Liver (tissue), 9 donors: ENCODE data around the gene SEMA3E. TPM values are rescaled to one million over a fixed set of nuclear protein-coding genes. Genes with fewer than 3 reads are reported as not detected.

Experiments
- DNase-seq: peaks from one replicate; pipeline ENCODE4 v3.0.0-alpha.2; 2017; ENCODE audit warnings: low spot score
- H3K27ac ChIP-seq, 2 donors: one replicate each; pipeline ENCODE4 v1.7.0; 2013; ENCODE audit warnings: inconsistent platforms in 2 of 2, low read length in 2 of 2, control low read depth in 1 of 2, low read depth in 1 of 2, mild to moderate bottlenecking in 1 of 2
- H3K27me3 ChIP-seq, 4 donors: one replicate each; pipeline versions ENCODE4 v1.6.1 to v1.7.0; 2013; ENCODE audit warnings: low read length in 3 of 4, inconsistent platforms in 1 of 4, mild to moderate bottlenecking in 1 of 4, moderate library complexity in 1 of 4; ENCODE audit not compliant: control insufficient read depth in 4 of 4, insufficient read depth in 4 of 4
- H3K36me3 ChIP-seq, 4 donors: one replicate each; pipeline versions ENCODE4 v1.6.1 to v1.7.0; 2013; ENCODE audit warnings: low read length in 3 of 4, mild to moderate bottlenecking in 3 of 4, low read depth in 1 of 4, moderate library complexity in 1 of 4; ENCODE audit not compliant: control insufficient read depth in 4 of 4, insufficient read depth in 3 of 4
- H3K4me1 ChIP-seq, 4 donors: one replicate each; pipeline versions ENCODE4 v1.6.1 to v1.7.0; 2013; ENCODE audit warnings: low read length in 3 of 4, mild to moderate bottlenecking in 3 of 4, moderate library complexity in 1 of 4; ENCODE audit not compliant: control insufficient read depth in 4 of 4, insufficient read depth in 4 of 4
- H3K4me3 ChIP-seq, 3 donors: one replicate each; pipeline versions ENCODE4 v1.6.1 to v1.7.0; 2013; ENCODE audit warnings: low read length in 3 of 3, control low read depth in 1 of 3, low read depth in 1 of 3, mild to moderate bottlenecking in 1 of 3
- H3K9ac ChIP-seq, 2 donors: one replicate each; pipeline ENCODE4 v1.7.0; 2013; ENCODE audit warnings: low read length in 2 of 2, mild to moderate bottlenecking in 2 of 2, moderate library complexity in 2 of 2, control low read depth in 1 of 2, low read depth in 1 of 2
- H3K9me3 ChIP-seq, 4 donors: one replicate each; pipeline versions ENCODE4 v1.6.1 to v1.7.0; 2013; ENCODE audit warnings: low read length in 3 of 4; ENCODE audit not compliant: control insufficient read depth in 4 of 4
- EGR1 ChIP-seq, 2 donors: IDR thresholded peaks; 2 replicates each; pipeline ENCODE4 v1.6.1; 2016 to 2018; ENCODE audit warnings: antibody characterized with exemption in 2 of 2, low read depth in 2 of 2
- FOXA1 ChIP-seq: IDR thresholded peaks from 2 replicates; pipeline ENCODE4 v1.6.1; 2016; ENCODE audit warnings: antibody characterized with exemption
- FOXA2 ChIP-seq: IDR thresholded peaks from 2 replicates; pipeline ENCODE4 v1.6.1; 2016; ENCODE audit warnings: antibody characterized with exemption
- HNF4A ChIP-seq, 2 donors: conservative IDR thresholded peaks; 2 replicates each; pipeline ENCODE4 v1.6.1; 2016; ENCODE audit warnings: antibody characterized with exemption in 2 of 2, mild to moderate bottlenecking in 2 of 2
- HNF4G ChIP-seq: IDR thresholded peaks from 2 replicates; pipeline ENCODE4 v1.6.1; 2016; ENCODE audit warnings: antibody characterized with exemption
- JUND ChIP-seq, 2 donors: IDR thresholded peaks; 2 replicates each; pipeline ENCODE4 v1.6.1; 2016; ENCODE audit warnings: antibody characterized with exemption in 2 of 2
- NR2F2 ChIP-seq: IDR thresholded peaks from 2 replicates; pipeline ENCODE4 v1.6.1; 2016; ENCODE audit warnings: antibody characterized with exemption
- RAD21 ChIP-seq, 2 donors: IDR thresholded peaks; 2 replicates each; pipeline ENCODE4 v1.6.1; 2016; ENCODE audit warnings: antibody characterized with exemption in 2 of 2, mild to moderate bottlenecking in 2 of 2
- RXRA ChIP-seq, 2 donors: IDR thresholded peaks; 2 replicates each; pipeline ENCODE4 v1.6.1; 2017 to 2018; ENCODE audit warnings: antibody characterized with exemption in 2 of 2, mild to moderate bottlenecking in 1 of 2
- SP1 ChIP-seq: IDR thresholded peaks from 2 replicates; pipeline ENCODE4 v1.6.1; 2018; ENCODE audit warnings: antibody characterized with exemption, mild to moderate bottlenecking
- TAF1 ChIP-seq: conservative IDR thresholded peaks from 2 replicates; pipeline ENCODE4 v1.6.1; 2016; ENCODE audit warnings: antibody characterized with exemption, mild to moderate bottlenecking
- YY1 ChIP-seq: IDR thresholded peaks from 2 replicates; pipeline ENCODE4 v1.6.1; 2016; ENCODE audit warnings: antibody characterized with exemption, mild to moderate bottlenecking
- ZBTB33 ChIP-seq: IDR thresholded peaks from 2 replicates; pipeline ENCODE4 v1.6.1; 2016; ENCODE audit warnings: antibody characterized with exemption
- whole genome bisulfite sequencing: extraction: QIAGEN DNeasy Blood & Tissue Kit; methylation state at CpG from one replicate; pipeline ENCODE4 v1.1.7; 2013; 5-methylcytosine and 5-hydroxymethylcytosine counted together
- polyA plus RNA-seq, 2 donors: library from polyadenylated mRNA; stranded (reverse) in 1 of 2; unstranded in 1 of 2; fragments of 200-250 nt in 1 of 2; fragments of >200 nt in 1 of 2; fragmentation: Nextera tagmentation in 1 of 2; extraction: Ambion mirVana in 1 of 2; gene quantifications; one replicate each; pipeline versions ENCODE4 v1.2.1 to v1.2.3, GENCODE V29; 2013 to 2015
- total RNA-seq, 2 donors: library from RNA; depleted of rRNA; stranded (reverse); fragments of >200 nt; gene quantifications; one replicate each; pipeline ENCODE4 v1.2.3, GENCODE V29; 2014
- TF ChIP-seq, protein P1 (sequence below): IDR thresholded peaks from 2 replicates; pipeline ENCODE4 v1.6.1; 2016; ENCODE audit warnings: antibody characterized with exemption
- TF ChIP-seq, protein P2 (sequence below): IDR thresholded peaks from 2 replicates; pipeline ENCODE4 v1.6.1; 2016; ENCODE audit warnings: antibody characterized with exemption
- TF ChIP-seq, protein P3 (sequence below): IDR thresholded peaks from 2 replicates; pipeline ENCODE4 v1.6.1; 2016; ENCODE audit warnings: antibody characterized with exemption, mild to moderate bottlenecking
- TF ChIP-seq, protein P4 (sequence below): fragments of 150-350 bp; IDR thresholded peaks from 2 replicates; pipeline ENCODE4 v1.5.1; 2017; ENCODE audit warnings: improper control_type of control experiment, low read depth, low read length; ENCODE audit not compliant: missing input control
- donor health status: healthy.
- donor health status: healthy.
- donor health status: healthy.
- donor health status: healthy.
- donor health status: healthy.

Gene SEMA3E
- total and polyA plus RNA-seq, 4 donors, result 0.20 to 1.2 (median 0.59) TPM; not detected in 1

- TF ChIP-seq, protein P1, sequence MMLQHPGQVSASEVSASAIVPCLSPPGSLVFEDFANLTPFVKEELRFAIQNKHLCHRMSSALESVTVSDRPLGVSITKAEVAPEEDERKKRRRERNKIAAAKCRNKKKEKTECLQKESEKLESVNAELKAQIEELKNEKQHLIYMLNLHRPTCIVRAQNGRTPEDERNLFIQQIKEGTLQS, result no peak
- TF ChIP-seq RAD21 (IDR thresholded peaks at IDR 0.05) (no peak), HNF4G (no peak), HNF4A (conservative IDR thresholded peaks at IDR 0.05) (no peak), SP1 (no peak), ZBTB33 (no peak), RXRA (IDR thresholded peaks at IDR 0.05) (no peak), EGR1 (IDR thresholded peaks at IDR 0.05; ENCODE audit: low read depth in 2 of 2) (no peak), TAF1 (no peak), YY1 (no peak), NR2F2 (no peak), FOXA1 (no peak), JUND (IDR thresholded peaks at IDR 0.05) (no peak), FOXA2 (no peak)
- TF ChIP-seq, protein P2, sequence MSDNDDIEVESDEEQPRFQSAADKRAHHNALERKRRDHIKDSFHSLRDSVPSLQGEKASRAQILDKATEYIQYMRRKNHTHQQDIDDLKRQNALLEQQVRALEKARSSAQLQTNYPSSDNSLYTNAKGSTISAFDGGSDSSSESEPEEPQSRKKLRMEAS, result no peak
- TF ChIP-seq, protein P3, sequence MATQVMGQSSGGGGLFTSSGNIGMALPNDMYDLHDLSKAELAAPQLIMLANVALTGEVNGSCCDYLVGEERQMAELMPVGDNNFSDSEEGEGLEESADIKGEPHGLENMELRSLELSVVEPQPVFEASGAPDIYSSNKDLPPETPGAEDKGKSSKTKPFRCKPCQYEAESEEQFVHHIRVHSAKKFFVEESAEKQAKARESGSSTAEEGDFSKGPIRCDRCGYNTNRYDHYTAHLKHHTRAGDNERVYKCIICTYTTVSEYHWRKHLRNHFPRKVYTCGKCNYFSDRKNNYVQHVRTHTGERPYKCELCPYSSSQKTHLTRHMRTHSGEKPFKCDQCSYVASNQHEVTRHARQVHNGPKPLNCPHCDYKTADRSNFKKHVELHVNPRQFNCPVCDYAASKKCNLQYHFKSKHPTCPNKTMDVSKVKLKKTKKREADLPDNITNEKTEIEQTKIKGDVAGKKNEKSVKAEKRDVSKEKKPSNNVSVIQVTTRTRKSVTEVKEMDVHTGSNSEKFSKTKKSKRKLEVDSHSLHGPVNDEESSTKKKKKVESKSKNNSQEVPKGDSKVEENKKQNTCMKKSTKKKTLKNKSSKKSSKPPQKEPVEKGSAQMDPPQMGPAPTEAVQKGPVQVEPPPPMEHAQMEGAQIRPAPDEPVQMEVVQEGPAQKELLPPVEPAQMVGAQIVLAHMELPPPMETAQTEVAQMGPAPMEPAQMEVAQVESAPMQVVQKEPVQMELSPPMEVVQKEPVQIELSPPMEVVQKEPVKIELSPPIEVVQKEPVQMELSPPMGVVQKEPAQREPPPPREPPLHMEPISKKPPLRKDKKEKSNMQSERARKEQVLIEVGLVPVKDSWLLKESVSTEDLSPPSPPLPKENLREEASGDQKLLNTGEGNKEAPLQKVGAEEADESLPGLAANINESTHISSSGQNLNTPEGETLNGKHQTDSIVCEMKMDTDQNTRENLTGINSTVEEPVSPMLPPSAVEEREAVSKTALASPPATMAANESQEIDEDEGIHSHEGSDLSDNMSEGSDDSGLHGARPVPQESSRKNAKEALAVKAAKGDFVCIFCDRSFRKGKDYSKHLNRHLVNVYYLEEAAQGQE, result no peak
- TF ChIP-seq, protein P4, sequence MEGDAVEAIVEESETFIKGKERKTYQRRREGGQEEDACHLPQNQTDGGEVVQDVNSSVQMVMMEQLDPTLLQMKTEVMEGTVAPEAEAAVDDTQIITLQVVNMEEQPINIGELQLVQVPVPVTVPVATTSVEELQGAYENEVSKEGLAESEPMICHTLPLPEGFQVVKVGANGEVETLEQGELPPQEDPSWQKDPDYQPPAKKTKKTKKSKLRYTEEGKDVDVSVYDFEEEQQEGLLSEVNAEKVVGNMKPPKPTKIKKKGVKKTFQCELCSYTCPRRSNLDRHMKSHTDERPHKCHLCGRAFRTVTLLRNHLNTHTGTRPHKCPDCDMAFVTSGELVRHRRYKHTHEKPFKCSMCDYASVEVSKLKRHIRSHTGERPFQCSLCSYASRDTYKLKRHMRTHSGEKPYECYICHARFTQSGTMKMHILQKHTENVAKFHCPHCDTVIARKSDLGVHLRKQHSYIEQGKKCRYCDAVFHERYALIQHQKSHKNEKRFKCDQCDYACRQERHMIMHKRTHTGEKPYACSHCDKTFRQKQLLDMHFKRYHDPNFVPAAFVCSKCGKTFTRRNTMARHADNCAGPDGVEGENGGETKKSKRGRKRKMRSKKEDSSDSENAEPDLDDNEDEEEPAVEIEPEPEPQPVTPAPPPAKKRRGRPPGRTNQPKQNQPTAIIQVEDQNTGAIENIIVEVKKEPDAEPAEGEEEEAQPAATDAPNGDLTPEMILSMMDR, result no peak
- Histone ChIP-seq H3K4me1 (no peaks in the 10 kb centered on the region), H3K9me3 (no peaks in the 10 kb centered on the region), H3K27ac (no peak overlapping the region), H3K36me3 (no peaks in the 10 kb centered on the region), H3K9ac (no peak overlapping the region), H3K4me3 (no peak overlapping the region), H3K27me3 (peaks cover 0 to 6% (median 0%) of the 10 kb centered on the region in 4 donors)
- 51% methylated on average over 4 of the region's 4 CpGs for WGBS
- DNase-seq, result no peak
Measured at GRCh38 chr7:83413831-83414230, 235.1 kb downstream of the SEMA3E start.

GRCh38 chr7:83413424-83413823 lies 235.5 kb downstream of the SEMA3E start:
- Histone ChIP-seq H3K4me1 (no peaks in the 10 kb centered on the region), H3K36me3 (no peaks in the 10 kb centered on the region), H3K27me3 (peaks cover 0 to 6% (median 0%) of the 10 kb centered on the region in 4 donors), H3K27ac (no peak overlapping the region), H3K9ac (no peak overlapping the region), H3K4me3 (no peak overlapping the region), H3K9me3 (no peaks in the 10 kb centered on the region)
- 71% methylated on average over 2 of the region's 2 CpGs for WGBS
- no peak for DNase-seq
- TF ChIP-seq, protein P1, result no peak
- TF ChIP-seq FOXA1 (no peak), JUND (IDR thresholded peaks at IDR 0.05) (no peak), RAD21 (IDR thresholded peaks at IDR 0.05) (no peak), SP1 (no peak), HNF4A (conservative IDR thresholded peaks at IDR 0.05) (no peak), FOXA2 (no peak), RXRA (IDR thresholded peaks at IDR 0.05) (no peak), ZBTB33 (no peak), HNF4G (no peak), YY1 (no peak)
- TF ChIP-seq, protein P2, result no peak
- TF ChIP-seq, protein P3, result no peak
